ENCODE results near the gene PRSS50.

PRSS50 gene

GRCh38 chr3:46693038-46693891 is 24.4 kb downstream of the PRSS50 start, which contains the start of gene ALS2CL:
ALS2CL (minus strand) TSS chr3:46693679; CDS start chr3:46689440, 4,239 bp downstream.
- in situ Hi-C loops (cut with HindIII; ENCODE audit: low sequenced_read_pairs): no loop called here

- in situ Hi-C loops (cut with HindIII; ENCODE audit: low sequenced_read_pairs): no loop called here
Measured at GRCh38 chr3:46692566-46692990, 25.1 kb downstream of the PRSS50 start.

- in situ Hi-C loops (cut with HindIII; ENCODE audit: low sequenced_read_pairs): no loop called here
Measured at GRCh38 chr3:46690798-46691197, 26.9 kb downstream of the PRSS50 start.

GRCh38 chr3:46685446-46685845 is 32.2 kb downstream of the PRSS50 start:
- in situ Hi-C loops (cut with HindIII; ENCODE audit: low sequenced_read_pairs): no loop called here

- in situ Hi-C loops (cut with HindIII; ENCODE audit: low sequenced_read_pairs): no loop called here
Measured at GRCh38 chr3:46684891-46685290, 32.8 kb downstream of the PRSS50 start.

- in situ Hi-C loops (cut with HindIII; ENCODE audit: low sequenced_read_pairs): no loop called here
Measured at GRCh38 chr3:46682974-46683373, 34.7 kb downstream of the PRSS50 start.

- in situ Hi-C loops (cut with HindIII; ENCODE audit: low sequenced_read_pairs): no loop called here
Measured at GRCh38 chr3:46681856-46682540, 35.7 kb downstream of the PRSS50 start.

- in situ Hi-C loops (cut with HindIII; ENCODE audit: low sequenced_read_pairs): no loop called here
Measured at GRCh38 chr3:46681387-46681786, 36.3 kb downstream of the PRSS50 start.

GRCh38 chr3:46680298-46680826 is 37.3 kb downstream of the PRSS50 start:
- in situ Hi-C loops (cut with HindIII; ENCODE audit: low sequenced_read_pairs): no loop called here

- in situ Hi-C loops (cut with HindIII; ENCODE audit: low sequenced_read_pairs): no loop called here
Measured at GRCh38 chr3:46679681-46680080, 38.0 kb downstream of the PRSS50 start.

GRCh38 chr3:46678280-46678679 is 39.4 kb downstream of the PRSS50 start:
- in situ Hi-C loops (cut with HindIII; ENCODE audit: low sequenced_read_pairs): no loop called here

- in situ Hi-C loops (cut with HindIII; ENCODE audit: low sequenced_read_pairs): no loop called here
Measured at GRCh38 chr3:46677411-46677726, 40.3 kb downstream of the PRSS50 start.

GRCh38 chr3:46676601-46677410 is 40.9 kb downstream of the PRSS50 start:
- in situ Hi-C loops (cut with HindIII; ENCODE audit: low sequenced_read_pairs): no loop called here

GRCh38 chr3:46675843-46676567 is 41.7 kb downstream of the PRSS50 start:
- in situ Hi-C loops (cut with HindIII; ENCODE audit: low sequenced_read_pairs): no loop called here

GRCh38 chr3:46675426-46675825 is 42.2 kb downstream of the PRSS50 start:
- in situ Hi-C loops (cut with HindIII; ENCODE audit: low sequenced_read_pairs): no loop called here

GRCh38 chr3:46674031-46674845 is 43.4 kb downstream of the PRSS50 start:
- in situ Hi-C loops (cut with HindIII; ENCODE audit: low sequenced_read_pairs): no loop called here

- in situ Hi-C loops (cut with HindIII; ENCODE audit: low sequenced_read_pairs): no loop called here
Measured at GRCh38 chr3:46673151-46674030, 44.3 kb downstream of the PRSS50 start.

GRCh38 chr3:46672349-46672695 is 45.3 kb downstream of the PRSS50 start:
- in situ Hi-C loops (cut with HindIII; ENCODE audit: low sequenced_read_pairs): no loop called here

Measured in DLD1 (cell line).